HG02981 (cell line): ENCODE measurements around the gene DNAJB8.

ENCODE experiments used
- ATAC-seq: cut with Tn5 transposase; IDR thresholded peaks from one replicate; pipeline ENCODE4 v1.9.1; 2021; ENCODE audit warnings: mild to moderate bottlenecking, moderate library complexity; ENCODE audit not compliant: unreplicated experiment

Gene DNAJB8

GRCh38 chr3:128413413-128414205 is 53.1 kb downstream of the DNAJB8 start:
- ATAC-seq, result no peak

DNA sequence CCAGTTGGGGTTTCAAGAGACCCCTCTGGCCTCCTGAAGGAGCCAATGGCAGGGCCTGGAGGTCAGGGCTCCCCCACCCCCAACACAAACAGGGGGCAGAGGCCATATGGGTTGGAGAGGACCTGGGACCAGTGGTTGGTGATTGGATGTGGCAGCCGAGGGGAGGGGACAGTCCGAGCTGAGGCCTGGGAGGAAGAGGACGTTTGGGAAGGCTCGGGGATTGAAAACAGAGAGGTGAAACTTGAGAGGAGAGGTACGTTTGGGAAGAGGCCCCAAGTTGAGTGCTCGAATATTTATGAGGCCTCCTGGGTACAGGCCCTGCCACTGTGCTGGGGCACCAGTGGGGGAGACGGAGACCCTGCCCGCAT is 53.7 kb downstream of the DNAJB8 start:
- ATAC-seq, result no peak
